HEK293T (cell line): ENCODE measurements around the gene ZNF487.
A peak's percentile ranks its signal among the peaks of the same experiment; 100 is the strongest.
"Not testable (repeated sequence)": the region's sequence is repeated elsewhere in the genome, so short reads cannot be mapped to it uniquely, and the experiment has no call there.

ENCODE experiments used
- CTCF ChIA-PET: fragments of 350-600 bp; formaldehyde crosslinking; extraction: SDS; loops from one replicate; lab custom pipeline; 2021; ENCODE audit warnings: antibody characterized with exemption, inconsistent platforms; lab: Yijun Ruan, JAX
- POLR2A ChIA-PET: fragments of 350-600 bp; formaldehyde crosslinking; extraction: SDS; loops from one replicate; lab custom pipeline; 2020; ENCODE audit warnings: antibody characterized with exemption, inconsistent platforms; lab: Yijun Ruan, JAX
- DNase-seq: peaks from one replicate; pipeline ENCODE4 v3.0.0; 2012; ENCODE audit warnings: mixed read lengths; ENCODE audit errors: extremely low spot score
- ARNT ChIP-seq: fragments of 450-650 bp; IDR thresholded peaks from 2 replicates; pipeline ENCODE4 v1.6.1; 2017; ENCODE audit warnings: mild to moderate bottlenecking
- BHLHE40 ChIP-seq: fragments of 450-650 bp; IDR thresholded peaks from 2 replicates; pipeline ENCODE4 v1.6.1; 2016; ENCODE audit warnings: mild to moderate bottlenecking, moderate library complexity, borderline replicate concordance
- CTBP1 ChIP-seq: fragments of 450-650 bp; IDR thresholded peaks from 2 replicates; pipeline ENCODE4 v1.6.1; 2016; ENCODE audit warnings: borderline replicate concordance
- ELF4 ChIP-seq: fragments of 450-650 bp; IDR thresholded peaks from 2 replicates; pipeline ENCODE4 v1.6.1; 2017; ENCODE audit warnings: antibody characterized with exemption
- FOXA1 ChIP-seq: fragments of 450-650 bp; IDR thresholded peaks from 2 replicates; pipeline ENCODE4 v1.6.1; 2016; ENCODE audit warnings: mild to moderate bottlenecking
- FOXK2 ChIP-seq: fragments of 450-650 bp; IDR thresholded peaks from 2 replicates; pipeline ENCODE4 v1.6.1; 2016; ENCODE audit warnings: mild to moderate bottlenecking
- FOXM1 ChIP-seq: fragments of 450-650 bp; IDR thresholded peaks from 2 replicates; pipeline ENCODE4 v1.6.1; 2017; ENCODE audit warnings: mild to moderate bottlenecking, borderline replicate concordance
- HDGF ChIP-seq: fragments of 450-650 bp; IDR thresholded peaks from 2 replicates; pipeline ENCODE4 v1.6.1; 2017; ENCODE audit warnings: antibody characterized with exemption, borderline replicate concordance
- L3MBTL2 ChIP-seq: fragments of 450-650 bp; conservative IDR thresholded peaks from 2 replicates; pipeline ENCODE4 v1.6.1; 2016; ENCODE audit warnings: mild to moderate bottlenecking
- LEF1 ChIP-seq: fragments of 450-650 bp; IDR thresholded peaks from 2 replicates; pipeline ENCODE4 v1.6.1; 2017; ENCODE audit warnings: mild to moderate bottlenecking, borderline replicate concordance
- NFRKB ChIP-seq: fragments of 450-650 bp; IDR thresholded peaks from 2 replicates; pipeline ENCODE4 v1.6.1; 2016; ENCODE audit warnings: mild to moderate bottlenecking, moderate library complexity
- SP1 ChIP-seq: fragments of 450-650 bp; IDR thresholded peaks from 2 replicates; pipeline ENCODE4 v1.6.1; 2017
- SUZ12 ChIP-seq: fragments of 450-650 bp; IDR thresholded peaks from 2 replicates; pipeline ENCODE4 v1.6.1; 2016; ENCODE audit warnings: mild to moderate bottlenecking
- TARDBP ChIP-seq: fragments of 450-650 bp; IDR thresholded peaks from 2 replicates; pipeline ENCODE4 v1.6.1; 2016
- ZNF384 ChIP-seq: fragments of 450-650 bp; IDR thresholded peaks from 2 replicates; pipeline ENCODE4 v1.6.1; 2016
- TF ChIP-seq, protein P1 (sequence below): fragments of 450-650 bp; IDR thresholded peaks from 2 replicates; pipeline ENCODE4 v1.6.1; 2016

Gene ZNF487

DNA sequence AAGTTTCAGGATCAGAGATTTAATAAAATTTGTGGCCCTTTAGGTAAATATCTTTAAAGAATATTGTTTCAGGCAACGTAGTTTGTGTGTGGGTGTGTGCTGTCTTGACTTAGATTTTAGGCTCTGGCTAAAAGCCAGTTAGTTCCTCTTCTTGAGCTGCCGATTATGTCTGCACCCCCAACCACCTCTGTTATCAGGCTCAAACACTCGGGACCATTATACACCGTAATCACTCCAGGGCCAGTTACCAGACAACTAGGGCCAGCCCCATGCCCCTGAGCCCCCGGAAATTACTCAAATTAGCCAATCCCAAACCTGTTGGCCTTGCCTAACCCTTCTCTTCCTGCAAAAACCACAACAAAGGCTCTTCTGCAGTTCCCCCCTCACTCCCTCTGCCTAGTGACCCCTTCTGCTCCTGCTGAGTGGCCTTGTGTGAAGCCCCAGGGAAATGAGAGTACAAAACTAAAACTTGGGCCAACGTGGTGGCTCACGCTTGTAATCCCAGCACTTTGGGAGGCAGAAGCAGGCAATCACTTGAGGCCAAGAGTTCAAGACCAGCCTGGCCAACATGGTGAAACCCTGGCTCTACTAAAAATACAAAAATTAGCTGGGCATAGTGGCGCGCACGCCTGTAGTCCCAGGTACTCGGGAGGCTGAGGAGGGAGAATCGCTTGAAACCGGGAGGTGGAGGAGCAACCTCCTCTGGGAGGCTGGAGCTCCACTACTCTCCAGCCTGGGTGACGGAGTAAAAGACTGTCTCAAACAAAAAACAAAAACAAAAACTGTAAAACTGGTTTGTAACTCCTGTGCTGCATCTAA, 18.8 kb upstream of the ZNF487 start:
- DNase-seq, result no peak
- ChIA-PET CTCF (interaction anchor here (0.6 to 0.7 kb wide), 2 partner anchors 39 to 76 kb away, joined by 3 to 4 read pairs; no protein-coding TSS in a partner anchor), POLR2A (interaction anchor here (1.0 kb wide), 1 partner anchor 9 kb away, joined by 3 read pairs; the partner anchor contains the start of gene HNRNPF)
- TF ChIP-seq L3MBTL2 (no peak), ELF4 (no peak), BHLHE40 (no peak), TARDBP (no peak), FOXM1 (no peak), ARNT (no peak), FOXK2 (no peak), NFRKB (no peak), HDGF (no peak), SP1 (no peak), FOXA1 (no peak), ZNF384 (no peak), CTBP1 (no peak), LEF1 (no peak), SUZ12 (no peak)
- TF ChIP-seq, protein P1, sequence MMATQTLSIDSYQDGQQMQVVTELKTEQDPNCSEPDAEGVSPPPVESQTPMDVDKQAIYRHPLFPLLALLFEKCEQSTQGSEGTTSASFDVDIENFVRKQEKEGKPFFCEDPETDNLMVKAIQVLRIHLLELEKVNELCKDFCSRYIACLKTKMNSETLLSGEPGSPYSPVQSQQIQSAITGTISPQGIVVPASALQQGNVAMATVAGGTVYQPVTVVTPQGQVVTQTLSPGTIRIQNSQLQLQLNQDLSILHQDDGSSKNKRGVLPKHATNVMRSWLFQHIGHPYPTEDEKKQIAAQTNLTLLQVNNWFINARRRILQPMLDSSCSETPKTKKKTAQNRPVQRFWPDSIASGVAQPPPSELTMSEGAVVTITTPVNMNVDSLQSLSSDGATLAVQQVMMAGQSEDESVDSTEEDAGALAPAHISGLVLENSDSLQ, result no peak

GRCh38 chr10:43419997-43420368, 16.9 kb upstream of the ZNF487 start:
- ChIA-PET CTCF (no interaction called here), POLR2A (interaction anchor here (1.3 to 3.7 kb wide), 4 partner anchors 11 to 24 kb away, joined by 4 to 37 read pairs (median 6); partner anchors contain the start of genes HNRNPF and ZNF487)
- peak; percentile 85 for TF ChIP-seq L3MBTL2
- no peak for TF ChIP-seq BHLHE40
- DNase-seq, result no peak

DNA sequence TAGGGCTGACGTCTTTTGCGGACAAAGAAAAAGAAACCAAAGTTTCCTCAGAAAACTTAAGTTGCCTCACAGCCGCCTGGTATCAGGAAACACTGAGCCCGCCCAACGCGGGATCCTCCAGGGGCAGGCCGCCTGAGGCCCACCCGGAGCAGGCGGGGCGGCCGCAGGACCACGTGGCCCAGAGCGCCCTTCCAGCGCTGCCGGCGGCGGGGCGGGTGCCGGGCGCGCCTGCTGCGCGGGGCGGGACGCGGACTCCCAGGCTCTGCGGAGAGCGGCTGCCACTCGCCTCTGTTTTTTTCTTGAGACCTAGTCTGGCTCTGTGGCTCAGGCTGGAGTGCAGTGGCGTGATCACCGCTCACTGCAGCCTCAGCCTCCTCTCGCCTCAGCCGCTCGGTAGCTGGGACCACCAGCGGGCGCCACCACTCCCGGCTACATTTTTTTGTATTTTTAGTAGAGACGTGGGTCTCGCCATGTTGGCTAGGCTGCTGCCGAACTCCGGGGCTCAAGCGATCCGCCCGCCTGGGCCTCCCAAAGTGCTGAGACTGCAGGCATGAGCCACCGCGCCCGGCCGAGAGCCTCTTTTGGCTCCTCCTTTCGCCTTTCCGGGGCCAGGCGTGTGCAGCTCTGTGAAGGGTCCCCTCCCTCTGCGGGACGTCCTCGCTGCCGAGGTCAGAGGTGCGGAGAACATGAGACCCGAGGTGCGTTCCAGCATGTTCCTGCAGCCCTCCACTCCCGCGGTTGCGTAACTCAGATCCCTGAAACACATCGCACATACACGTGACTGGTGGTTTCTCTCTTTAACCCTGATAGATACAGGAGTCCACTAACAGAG, 16.3 kb upstream of the ZNF487 start:
- ChIA-PET POLR2A (interaction anchor here (0.8 to 3.7 kb wide), 4 partner anchors 11 to 24 kb away, joined by 4 to 37 read pairs (median 6); partner anchors contain the start of gene HNRNPF), CTCF (interaction anchor here (1.0 kb wide), 1 partner anchor 10 kb away, joined by 3 read pairs; no protein-coding TSS in a partner anchor)
- TF ChIP-seq ARNT (no peak), HDGF (no peak), ELF4 (no peak), L3MBTL2 (peak; percentile 94), ZNF384 (peak; percentile 36; the same call in 1 of the 2 replicates), LEF1 (no peak)
- TF ChIP-seq, protein P1, result no peak
- DNase-seq, result peak; percentile 77

DNA sequence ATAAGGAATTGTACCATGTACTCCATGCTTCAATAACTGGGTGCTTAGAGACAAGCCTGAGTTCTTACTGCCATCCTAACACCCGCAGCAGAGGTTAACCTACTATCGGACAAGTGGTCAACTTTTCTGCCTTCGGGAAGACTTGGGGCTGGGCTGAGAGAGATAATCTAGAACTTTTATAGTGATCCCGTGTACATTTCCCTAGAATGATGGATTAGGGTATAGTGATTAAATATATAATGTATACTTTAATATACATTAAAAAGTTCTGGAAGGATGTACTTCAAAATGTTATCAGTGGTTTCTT, 15.8 kb upstream of the ZNF487 start:
- ChIA-PET CTCF (interaction anchor here (1.0 kb wide), 1 partner anchor 11 kb away, joined by 3 read pairs; no protein-coding TSS in a partner anchor), POLR2A (interaction anchor here (0.8 to 3.7 kb wide), 4 partner anchors 12 to 24 kb away, joined by 4 to 37 read pairs (median 6); partner anchors contain the start of gene HNRNPF)
- TF ChIP-seq BHLHE40, result no peak
- TF ChIP-seq LEF1, result no peak
- TF ChIP-seq FOXK2, result no peak
- no peak for TF ChIP-seq SUZ12
- TF ChIP-seq SP1, result no peak
- no peak for TF ChIP-seq FOXM1
- no peak for TF ChIP-seq NFRKB
- TF ChIP-seq CTBP1, result no peak
- no peak for TF ChIP-seq HDGF
- no peak for TF ChIP-seq FOXA1
- TF ChIP-seq ZNF384, result no peak
- TF ChIP-seq, protein P1, result no peak
- no peak for TF ChIP-seq ELF4
- TF ChIP-seq TARDBP, result no peak
- DNase-seq, result no peak

GRCh38 chr10:43421519-43421918, 15.4 kb upstream of the ZNF487 start:
- POLR2A ChIA-PET, result interaction anchor here (1.2 to 3.7 kb wide), 3 partner anchors 11 to 18 kb away, joined by 4 to 37 read pairs (median 6); partner anchors contain the start of gene HNRNPF
- no peak for TF ChIP-seq FOXA1
- TF ChIP-seq L3MBTL2, result no peak
- TF ChIP-seq CTBP1, result no peak
- no peak for TF ChIP-seq HDGF
- TF ChIP-seq, protein P1, result no peak
- DNase-seq, result no peak
- CTCF ChIA-PET, result no interaction called here

DNA sequence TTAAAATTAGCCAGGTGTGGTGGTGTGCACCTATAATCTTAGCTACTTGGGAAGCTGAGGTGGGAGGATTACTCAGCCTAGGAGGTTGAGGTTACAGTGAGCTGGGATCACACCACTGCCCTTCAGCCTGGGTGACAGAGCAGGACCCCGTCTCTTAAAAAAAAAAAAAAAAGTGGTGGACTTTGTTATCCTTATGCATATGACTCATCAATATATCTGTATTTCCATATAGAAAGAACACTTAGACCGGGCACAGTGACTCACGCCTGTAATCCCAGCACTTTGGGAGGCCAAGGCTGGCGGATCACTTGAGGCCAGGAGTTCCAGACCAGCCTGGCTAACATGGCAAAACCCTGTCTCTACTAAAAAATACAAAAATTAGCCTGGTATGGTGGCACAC, 15.0 kb upstream of the ZNF487 start:
- CTCF ChIA-PET, result not testable (repeated sequence)
- POLR2A ChIA-PET, result interaction anchor here (2.5 to 3.7 kb wide), 2 partner anchors 13 to 18 kb away, joined by 6 to 37 read pairs; partner anchors contain the start of gene HNRNPF

More for the DNA sequence above, 15.0 kb upstream of the ZNF487 start:
- DNase-seq, result not testable (repeated sequence)
